Activated T-helper 2 cell treated with anti-CD3 and anti-CD28 coated beads, Interferon-gamma antibody, Interleukin-2, Interleukin-4, amounts not matched to agents 10 μg/mL and 5 μg/mL and 100 μg/mL, durations not matched to agents 14 hours and 24 hours and 36 hours (primary cell): ENCODE results near the gene UBE2I. TPM values are rescaled to one million over a fixed set of nuclear protein-coding genes. Genes with fewer than 3 reads are reported as not detected.

Source experiments
- DNase-seq: peaks from one replicate; pipeline ENCODE4 v3.0.0; 2021; ENCODE audit warnings: low spot score
- H3K27ac Mint-ChIP-seq: one replicate; pipeline ENCODE4 v1.8.0; 2021; ENCODE audit warnings: mixed read lengths
- H3K27me3 Mint-ChIP-seq: one replicate; pipeline ENCODE4 v1.8.0; 2021; ENCODE audit warnings: low read depth, mixed read lengths
- H3K36me3 Mint-ChIP-seq: one replicate; pipeline ENCODE4 v1.8.0; 2021; ENCODE audit warnings: low read depth, mixed read lengths
- H3K4me1 Mint-ChIP-seq: one replicate; pipeline ENCODE4 v1.8.0; 2021; ENCODE audit warnings: low read depth, mixed read lengths
- H3K4me3 Mint-ChIP-seq: one replicate; pipeline ENCODE4 v1.8.0; 2021; ENCODE audit warnings: low read depth, mild to moderate bottlenecking, moderate library complexity, mixed read lengths
- H3K9me3 Mint-ChIP-seq: one replicate; pipeline ENCODE4 v1.8.0; 2021; ENCODE audit warnings: mixed read lengths
- intact Hi-C: fragments of 100-400 bp; cut with micrococcal nuclease; formaldehyde crosslinking; loops from one replicate; pipeline ENCODE4 v1.15.1; 2023
- total RNA-seq: library from RNA; stranded (reverse); gene quantifications from 2 replicates; pipeline ENCODE4 v1.2.3, GENCODE V29; 2022

Gene UBE2I
- total RNA-seq, 1 donor from 2014 or later = 265 TPM

DNA sequence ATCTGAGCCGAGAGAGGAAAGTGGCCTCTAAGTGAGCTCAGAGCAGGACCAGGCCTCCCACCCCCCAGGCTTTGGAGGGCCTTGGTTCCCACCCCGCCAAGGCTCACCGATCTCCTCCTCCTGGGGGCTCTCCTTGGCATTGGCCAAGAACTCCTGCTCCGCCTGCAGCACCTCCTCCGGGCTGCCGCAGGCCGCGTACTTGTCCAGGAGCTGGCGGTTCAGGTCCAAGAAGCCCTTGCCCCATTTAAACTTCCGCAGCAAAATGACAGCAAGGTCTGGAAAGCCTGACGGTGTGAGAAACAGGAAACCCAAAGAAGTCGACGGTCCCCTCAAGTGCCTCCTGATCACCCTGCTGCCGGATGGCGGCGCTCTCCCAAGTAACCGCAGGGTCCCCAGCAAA, 40.5 kb downstream of the UBE2I start:
- Mint-ChIP-seq H3K27me3 (no peaks in the 10 kb centered on the region), H3K27ac (no peak overlapping the region), H3K4me3 (peak overlapping the region; percentile 82), H3K36me3 (peaks cover 5% of the 10 kb centered on the region), H3K9me3 (no peaks in the 10 kb centered on the region), H3K4me1 (peaks cover 14% of the 10 kb centered on the region)
- no peak for DNase-seq
- intact Hi-C loops = loop anchor here (5.0 kb wide), 1 partner anchor 262 kb away; the partner anchor contains the start of genes CRAMP1 and IFT140

GRCh38 chr16:1350691-1351090, 41.3 kb downstream of the UBE2I start:
- no peak for DNase-seq
- H3K4me1 Mint-ChIP-seq = peaks cover 14% of the 10 kb centered on the region
- intact Hi-C loops = loop anchor here (1.0 to 5.0 kb wide), 2 partner anchors 7 to 262 kb away; partner anchors contain the start of genes CRAMP1 and IFT140

GRCh38 chr16:1351215-1351581, 41.8 kb downstream of the UBE2I start:
- no peaks in the 10 kb centered on the region for H3K9me3 Mint-ChIP-seq
- intact Hi-C loops = loop anchor here (1.0 to 5.0 kb wide), 2 partner anchors 8 to 261 kb away; partner anchors contain the start of genes CRAMP1 and IFT140
- peak overlapping the region; percentile 82 for H3K4me3 Mint-ChIP-seq
- H3K27ac Mint-ChIP-seq = peak overlapping the region; percentile 28
- no peak for DNase-seq
- H3K36me3 Mint-ChIP-seq = peaks cover 5% of the 10 kb centered on the region
- no peaks in the 10 kb centered on the region for H3K27me3 Mint-ChIP-seq
- H3K4me1 Mint-ChIP-seq = peaks cover 14% of the 10 kb centered on the region

More at GRCh38 chr16:1350691-1351090, 41.3 kb downstream of the UBE2I start:
- Mint-ChIP-seq H3K27ac (peak overlapping the region; percentile 28), H3K9me3 (no peaks in the 10 kb centered on the region), H3K27me3 (no peaks in the 10 kb centered on the region), H3K36me3 (peaks cover 5% of the 10 kb centered on the region), H3K4me3 (peak overlapping the region; percentile 82)

DNA sequence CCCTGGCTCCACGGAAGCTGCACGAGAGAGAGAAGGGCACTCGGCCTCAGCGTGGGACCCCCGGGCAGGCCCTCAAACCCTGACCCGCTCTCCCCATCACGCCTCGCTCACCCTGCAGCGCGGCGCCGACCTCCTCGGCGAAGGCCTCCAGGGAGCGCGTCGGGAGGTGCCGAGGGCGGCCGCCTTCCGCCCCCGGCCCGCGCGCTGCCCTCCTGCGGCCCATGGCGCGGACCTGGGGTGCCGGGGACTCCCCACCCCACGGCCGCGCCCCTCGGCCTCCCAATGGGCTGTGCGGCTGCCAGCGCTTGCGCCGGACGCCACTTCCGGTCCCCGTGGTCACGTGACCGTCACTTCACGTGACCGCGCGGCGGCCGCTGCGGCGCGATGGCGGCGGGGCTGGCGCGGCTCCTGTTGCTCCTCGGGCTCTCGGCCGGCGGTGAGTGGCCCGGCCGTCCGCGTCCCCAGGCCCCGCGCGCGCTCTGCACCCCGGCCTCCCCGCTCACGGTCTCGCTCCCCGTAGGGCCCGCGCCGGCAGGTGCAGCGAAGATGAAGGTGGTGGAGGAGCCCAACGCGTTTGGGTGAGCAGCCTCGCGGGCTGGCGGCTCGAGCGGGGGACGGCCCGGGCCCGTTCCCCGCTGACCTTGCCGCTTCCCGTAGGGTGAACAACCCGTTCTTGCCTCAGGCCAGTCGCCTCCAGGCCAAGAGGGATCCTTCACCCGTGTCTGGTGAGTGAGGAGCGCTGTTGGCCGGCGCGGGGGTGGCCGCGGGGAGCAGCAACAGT, 42.3 kb downstream of the UBE2I start, which contains the start of the genes GNPTG and TSR3:
GNPTG (plus strand) TSS at position 350 of the 781 bp plus-strand sequence; CDS start at position 385, 35 bp downstream.
TSR3 (minus strand) TSS at position 297 of the 781 bp plus-strand sequence; CDS start at position 223, 74 bp downstream.
- H3K27me3 Mint-ChIP-seq = no peaks in the 10 kb centered on the region
- peak within 1 kb of the TSS; percentile 72 for H3K27ac Mint-ChIP-seq
- DNase-seq = peak; percentile 86
- intact Hi-C loops = loop anchor here (1.0 to 5.0 kb wide), 3 partner anchors 8 to 261 kb away; partner anchors contain the start of genes CRAMP1, IFT140 and UQCC4
- peaks cover 5% of the 10 kb centered on the region for H3K36me3 Mint-ChIP-seq
- peaks cover 14% of the 10 kb centered on the region for H3K4me1 Mint-ChIP-seq
- no peaks in the 10 kb centered on the region for H3K9me3 Mint-ChIP-seq
- H3K4me3 Mint-ChIP-seq = peak within 1 kb of the TSS; percentile 86

DNA sequence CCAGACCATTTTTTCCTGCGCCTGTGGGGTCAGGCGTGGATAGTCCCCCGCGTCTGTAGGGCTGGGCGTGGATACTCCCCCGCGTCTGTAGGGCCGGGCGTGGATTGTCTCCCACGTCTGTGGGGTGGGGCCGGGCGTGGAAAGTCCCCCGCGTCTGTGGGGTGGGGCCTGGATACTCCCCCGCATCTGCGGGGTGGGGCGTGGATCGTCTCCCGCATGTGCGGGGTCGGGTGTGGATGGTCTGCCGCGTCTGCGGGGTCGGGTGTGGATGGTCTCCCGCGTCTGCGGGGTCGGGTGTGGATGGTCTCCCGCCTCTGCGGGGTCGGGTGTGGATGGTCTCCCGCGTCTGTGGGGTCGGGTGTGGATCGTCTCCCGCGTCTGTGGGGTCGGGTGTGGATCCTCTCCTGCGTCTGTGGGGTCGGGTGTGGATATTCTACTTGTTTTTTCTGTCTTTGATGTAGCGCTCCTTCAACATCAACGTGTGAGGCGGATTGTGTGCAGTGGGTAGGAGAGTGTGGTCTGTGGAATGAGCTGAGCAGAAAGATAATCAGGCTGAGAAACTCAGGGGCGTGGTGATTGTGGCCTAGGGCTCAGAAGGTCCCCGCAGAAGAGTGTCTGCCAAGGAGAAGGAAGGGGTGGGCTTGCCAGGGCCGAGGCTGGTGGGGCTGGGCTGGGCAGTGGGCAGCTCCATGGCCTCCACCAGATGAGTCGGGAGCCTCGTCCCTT, 45.5 kb downstream of the UBE2I start:
- no peak overlapping the region for H3K27ac Mint-ChIP-seq
- no peaks in the 10 kb centered on the region for H3K27me3 Mint-ChIP-seq
- H3K4me1 Mint-ChIP-seq = peaks cover 14% of the 10 kb centered on the region
- peaks cover 4% of the 10 kb centered on the region for H3K36me3 Mint-ChIP-seq
- DNase-seq = no peak
- H3K4me3 Mint-ChIP-seq = no peak overlapping the region
- intact Hi-C loops = loop anchor here (5.0 kb wide), 1 partner anchor 257 kb away; the partner anchor contains the start of genes CRAMP1 and IFT140
- H3K9me3 Mint-ChIP-seq = no peaks in the 10 kb centered on the region

DNA sequence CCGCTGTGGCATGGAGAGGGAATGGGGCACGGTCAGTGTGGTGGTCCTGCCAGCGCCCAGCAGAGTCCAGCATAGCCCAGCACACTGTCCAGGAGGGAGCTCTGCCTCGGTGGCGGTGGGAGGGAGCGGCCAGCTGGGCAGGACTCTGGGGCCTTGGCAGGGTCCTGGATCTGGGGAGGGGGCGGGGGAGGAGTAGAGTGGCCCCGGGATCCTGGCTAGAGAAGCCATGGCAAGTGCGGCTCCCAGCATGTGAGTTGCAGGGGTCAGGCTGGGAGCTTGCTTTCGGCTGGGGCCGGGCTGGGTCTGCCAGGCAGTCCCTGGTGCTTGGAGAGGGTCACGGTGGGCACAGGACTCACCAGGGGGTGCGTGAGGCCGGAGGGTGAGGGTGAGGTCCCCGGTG, 46.2 kb downstream of the UBE2I start:
- H3K4me3 Mint-ChIP-seq = no peak overlapping the region
- H3K27me3 Mint-ChIP-seq = no peaks in the 10 kb centered on the region
- H3K36me3 Mint-ChIP-seq = peaks cover 3% of the 10 kb centered on the region
- peaks cover 11% of the 10 kb centered on the region for H3K4me1 Mint-ChIP-seq
- no peak overlapping the region for H3K27ac Mint-ChIP-seq
- intact Hi-C loops = no loop called here
- H3K9me3 Mint-ChIP-seq = no peaks in the 10 kb centered on the region
- no peak for DNase-seq

GRCh38 chr16:1356061-1356900, 46.8 kb downstream of the UBE2I start:
- no peak for DNase-seq
- intact Hi-C loops = no loop called here
- Mint-ChIP-seq H3K36me3 (peaks cover 8% of the 10 kb centered on the region), H3K27ac (no peak overlapping the region), H3K4me3 (no peak overlapping the region), H3K9me3 (no peaks in the 10 kb centered on the region), H3K4me1 (peaks cover 11% of the 10 kb centered on the region), H3K27me3 (no peaks in the 10 kb centered on the region)

GRCh38 chr16:1357906-1358566, 48.6 kb downstream of the UBE2I start:
- H3K36me3 Mint-ChIP-seq = peaks cover 15% of the 10 kb centered on the region
- DNase-seq = no peak
- no peak overlapping the region for H3K4me3 Mint-ChIP-seq
- no peaks in the 10 kb centered on the region for H3K9me3 Mint-ChIP-seq
- H3K27ac Mint-ChIP-seq = no peak overlapping the region
- intact Hi-C loops = loop anchor here (1.0 kb wide), 1 partner anchor 40 kb away; no protein-coding TSS in a partner anchor
- H3K27me3 Mint-ChIP-seq = no peaks in the 10 kb centered on the region
- peaks cover 7% of the 10 kb centered on the region for H3K4me1 Mint-ChIP-seq

GRCh38 chr16:1361685-1362360, 52.4 kb downstream of the UBE2I start:
- H3K27ac Mint-ChIP-seq = no peak overlapping the region
- no peaks in the 10 kb centered on the region for H3K27me3 Mint-ChIP-seq
- DNase-seq = no peak
- intact Hi-C loops = no loop called here
- peaks cover 27% of the 10 kb centered on the region for H3K36me3 Mint-ChIP-seq
- H3K4me3 Mint-ChIP-seq = no peak overlapping the region
- H3K4me1 Mint-ChIP-seq = no peaks in the 10 kb centered on the region
- H3K9me3 Mint-ChIP-seq = no peaks in the 10 kb centered on the region

DNA sequence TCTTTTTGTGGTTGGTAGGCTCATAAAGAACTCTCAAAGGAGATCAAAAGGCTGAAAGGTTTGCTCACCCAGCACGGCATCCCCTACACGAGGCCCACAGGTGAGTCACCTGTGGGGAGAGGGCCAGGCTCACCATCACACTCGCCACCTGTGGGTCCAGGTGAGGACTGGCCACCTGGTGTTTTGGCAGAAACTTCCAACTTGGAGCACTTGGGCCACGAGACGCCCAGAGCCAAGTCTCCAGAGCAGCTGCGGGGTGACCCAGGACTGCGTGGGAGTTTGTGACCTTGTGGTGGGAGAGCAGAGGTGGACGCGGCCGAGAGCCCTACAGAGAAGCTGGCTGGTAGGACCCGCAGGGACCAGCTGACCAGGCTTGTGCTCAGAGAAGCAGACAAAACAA, 53.4 kb downstream of the UBE2I start:
- Mint-ChIP-seq H3K36me3 (peaks cover 27% of the 10 kb centered on the region), H3K4me1 (no peaks in the 10 kb centered on the region), H3K27me3 (no peaks in the 10 kb centered on the region), H3K4me3 (no peak overlapping the region), H3K27ac (no peak overlapping the region), H3K9me3 (no peaks in the 10 kb centered on the region)
- DNase-seq = no peak
- intact Hi-C loops = no loop called here

DNA sequence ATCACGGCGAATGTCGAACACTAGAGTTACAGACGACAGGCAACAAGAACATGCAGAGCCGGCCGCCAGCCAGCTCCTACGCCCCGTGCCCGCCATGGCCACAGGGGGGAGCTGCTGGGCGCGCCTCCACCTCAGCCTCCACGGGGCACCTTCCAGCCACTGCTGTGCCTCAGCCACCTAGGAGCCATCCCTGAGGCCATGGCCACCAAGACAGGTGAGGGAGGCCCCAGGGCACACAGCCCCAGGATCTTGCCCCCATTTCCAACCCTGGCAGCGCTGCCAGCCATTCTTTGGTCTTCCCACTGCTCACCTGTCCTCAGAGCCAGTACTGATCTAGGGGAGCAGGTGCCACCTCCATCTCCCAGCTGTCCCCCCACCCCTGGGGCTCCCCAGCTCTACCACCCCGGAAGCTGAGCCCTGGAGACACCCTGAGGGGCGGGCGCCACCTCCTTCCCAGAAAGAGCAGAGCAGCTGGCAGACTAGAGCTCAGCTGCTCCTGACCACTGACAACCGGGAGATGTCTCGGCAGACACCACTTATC, 54.1 kb downstream of the UBE2I start:
- Mint-ChIP-seq H3K36me3 (peaks cover 30% of the 10 kb centered on the region), H3K4me3 (no peak overlapping the region), H3K4me1 (no peaks in the 10 kb centered on the region), H3K9me3 (no peaks in the 10 kb centered on the region), H3K27me3 (no peaks in the 10 kb centered on the region), H3K27ac (no peak overlapping the region)
- DNase-seq = peak; percentile 59
- intact Hi-C loops = no loop called here
